ENCODE data around the gene CNOT4.
A peak's percentile ranks its signal among the peaks of the same experiment; 100 is the strongest.
"Not testable (repeated sequence)": the region's sequence is repeated elsewhere in the genome, so short reads cannot be mapped to it uniquely, and the experiment has no call there.

CNOT4 gene

DNA sequence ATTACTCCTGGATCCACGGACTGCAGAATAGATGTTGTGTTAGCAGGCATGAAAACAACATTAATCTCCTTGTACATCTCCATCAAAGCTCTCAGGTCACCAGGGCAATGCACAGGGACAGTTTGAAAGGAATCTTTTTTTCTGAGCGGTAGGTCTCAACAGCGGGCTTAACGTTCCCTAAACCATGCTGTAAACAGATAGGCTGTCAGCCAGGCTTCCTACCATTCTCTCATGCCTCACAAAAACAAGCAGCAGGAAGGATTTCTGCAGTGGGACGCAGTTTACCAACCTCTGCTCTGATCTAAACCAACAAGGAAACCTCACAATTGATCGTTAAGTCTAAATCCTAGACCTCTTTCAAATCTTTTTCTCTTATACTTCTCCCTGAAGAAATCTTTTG lies 50.8 kb downstream of the CNOT4 start:
- no peak for DNase-seq (ENCODE audit: low read depth in 4 of 4, low spot score in 1 of 4)

DNA sequence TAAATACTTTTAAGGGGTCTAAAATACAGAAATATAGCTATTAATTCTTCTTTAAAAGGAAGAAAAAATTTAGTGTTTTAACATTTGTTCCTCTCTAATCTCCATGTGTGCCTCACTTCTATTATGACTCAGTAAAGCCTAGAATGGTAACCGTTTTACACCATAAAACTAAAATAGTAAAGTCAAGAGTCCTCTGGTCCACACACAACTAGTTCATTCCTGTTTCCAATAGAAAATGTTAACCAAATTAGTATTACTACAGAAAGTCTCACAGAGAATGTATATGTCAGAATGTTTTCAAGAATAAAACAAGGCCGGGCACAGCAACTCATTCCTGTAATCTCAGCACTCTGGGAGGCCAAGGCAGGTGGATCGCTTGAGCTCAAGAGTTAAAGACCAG lies 55.8 kb downstream of the CNOT4 start:
- no peak for DNase-seq (ENCODE audit: low read depth in 4 of 4, low spot score in 1 of 4)

GRCh38 chr7:135449436-135449835 lies 60.5 kb downstream of the CNOT4 start:
- no peak for DNase-seq (ENCODE audit: low read depth in 4 of 4, low spot score in 1 of 4)

GRCh38 chr7:135448753-135449152 lies 61.1 kb downstream of the CNOT4 start:
- no peak for DNase-seq (ENCODE audit: low read depth in 4 of 4, low spot score in 1 of 4)

DNA sequence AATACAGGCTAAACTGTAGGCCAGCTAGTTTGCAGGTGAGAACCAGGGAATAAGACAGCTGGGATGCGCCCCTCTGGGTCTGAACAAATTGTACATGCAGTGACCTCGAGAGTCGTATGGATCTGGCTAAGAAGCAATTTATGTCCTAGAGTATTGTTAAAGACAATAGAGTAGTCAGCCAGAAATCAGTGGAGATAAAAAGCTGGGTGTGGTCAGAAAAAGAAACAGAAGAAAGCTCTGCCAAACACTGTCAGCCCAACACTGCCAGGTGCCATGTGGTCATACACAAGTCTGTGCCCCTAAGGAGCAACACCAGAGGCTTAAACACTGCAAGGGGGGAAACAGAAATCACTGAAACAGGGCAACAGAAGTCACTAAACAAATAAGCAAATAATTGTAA lies 62.2 kb downstream of the CNOT4 start:
- DNase-seq (ENCODE audit: low read depth in 4 of 4, low spot score in 1 of 4), result no peak

- DNase-seq (ENCODE audit: low read depth in 4 of 4, low spot score in 1 of 4), result no peak
Observed at GRCh38 chr7:135445690-135446089, 64.2 kb downstream of the CNOT4 start.

- DNase-seq (ENCODE audit: low read depth in 4 of 4, low spot score in 1 of 4), result not testable (repeated sequence)
Observed at GRCh38 chr7:135445266-135445665, 64.6 kb downstream of the CNOT4 start.

DNA sequence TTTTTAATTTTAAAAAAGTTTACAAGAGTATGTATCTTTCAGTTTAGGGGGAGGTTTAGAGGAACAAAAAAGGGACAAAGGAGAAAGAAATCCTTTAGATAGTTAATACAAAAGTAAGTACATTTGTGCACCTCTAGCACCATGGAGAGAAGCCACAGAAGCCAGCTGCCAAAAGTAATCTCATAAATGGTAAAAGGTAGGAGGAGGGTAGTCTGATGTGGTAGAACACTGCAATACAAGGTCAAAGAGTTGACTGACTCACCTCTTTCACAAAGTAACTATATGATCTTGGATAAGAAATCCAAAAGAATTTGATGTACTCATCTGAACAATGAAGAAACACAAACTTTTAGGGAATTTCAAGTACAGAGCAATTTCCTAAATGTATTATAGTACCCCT lies 68.1 kb downstream of the CNOT4 start:
- no peak for DNase-seq (ENCODE audit: low read depth in 4 of 4, low spot score in 1 of 4)

GRCh38 chr7:135434047-135434446 lies 75.9 kb downstream of the CNOT4 start:
- DNase-seq (ENCODE audit: low read depth in 4 of 4, low spot score in 1 of 4), result no peak

DNA sequence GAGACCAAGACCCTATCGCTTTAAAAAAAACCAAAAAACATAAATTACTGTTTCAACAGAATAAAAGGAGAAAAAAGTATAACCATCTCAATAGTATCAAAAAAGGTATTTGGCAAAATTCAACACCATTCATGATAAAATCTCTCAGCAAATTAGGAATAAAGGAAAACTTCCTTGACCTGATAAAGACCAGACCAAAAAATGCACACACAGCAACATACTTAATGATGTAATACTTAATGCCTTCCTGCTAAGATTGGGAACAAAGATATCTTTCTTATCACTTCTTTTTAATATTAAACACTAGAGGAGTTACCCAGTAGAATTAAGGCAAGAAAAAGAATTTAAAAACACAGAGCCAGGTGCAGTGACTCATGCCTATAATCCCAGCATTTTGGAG lies 79.3 kb downstream of the CNOT4 start:
- no peak for DNase-seq (ENCODE audit: low read depth in 4 of 4, low spot score in 1 of 4)

- no peak for DNase-seq (ENCODE audit: low read depth in 4 of 4, low spot score in 1 of 4)
Observed at GRCh38 chr7:135428879-135429278, 81.0 kb downstream of the CNOT4 start.

GRCh38 chr7:135428011-135428410 lies 81.9 kb downstream of the CNOT4 start:
- no peak for DNase-seq (ENCODE audit: low read depth in 4 of 4, low spot score in 1 of 4)

GRCh38 chr7:135427166-135427565 lies 82.7 kb downstream of the CNOT4 start:
- no peak for DNase-seq (ENCODE audit: low read depth in 4 of 4, low spot score in 1 of 4)

- DNase-seq (ENCODE audit: low read depth in 4 of 4, low spot score in 1 of 4), result no peak
Observed at GRCh38 chr7:135425036-135425435, 84.9 kb downstream of the CNOT4 start.

DNA sequence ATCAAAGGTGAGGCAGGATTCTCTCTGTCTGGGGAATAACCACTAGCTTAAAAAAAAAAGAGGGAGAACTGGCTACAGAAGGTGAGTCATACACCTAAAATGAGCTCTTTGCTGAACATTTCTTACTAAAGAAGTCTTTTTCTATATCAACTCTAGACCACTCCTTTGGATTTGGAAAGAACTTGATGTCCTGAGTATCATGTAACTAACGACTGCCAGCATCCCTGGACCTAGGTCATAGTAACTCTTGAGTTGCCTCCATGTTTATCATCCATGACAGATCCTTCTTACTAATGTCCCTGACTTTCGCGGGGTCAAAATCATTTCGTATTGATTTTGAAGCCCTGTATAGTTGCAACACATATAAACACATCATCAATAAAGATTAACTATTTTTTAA lies 89.1 kb downstream of the CNOT4 start:
- DNase-seq (ENCODE audit: low read depth in 4 of 4, low spot score in 1 of 4), result no peak

DNA sequence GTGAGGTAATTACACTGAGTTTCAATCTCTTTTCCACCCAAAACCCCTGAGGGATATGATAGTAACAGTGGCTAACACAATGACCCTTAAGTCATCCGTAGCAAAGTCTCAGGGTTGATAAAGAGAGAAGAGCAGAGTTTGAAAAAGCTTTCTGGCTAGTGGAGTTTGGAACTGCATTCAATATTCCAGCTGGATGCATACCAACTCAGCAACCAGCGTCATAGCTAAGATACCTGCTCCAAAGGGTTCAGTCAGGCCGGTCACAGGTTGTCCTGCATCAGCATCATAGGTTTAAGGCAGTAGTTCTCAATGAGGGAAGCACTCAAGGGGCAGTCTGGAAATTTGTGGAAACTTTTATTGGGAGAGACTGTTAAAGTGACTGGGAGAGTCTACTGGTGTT lies 93.5 kb downstream of the CNOT4 start:
- DNase-seq (ENCODE audit: low read depth in 4 of 4, low spot score in 1 of 4), result no peak

GRCh38 chr7:135414850-135415439 lies 95.0 kb downstream of the CNOT4 start:
- DNase-seq (ENCODE audit: low read depth in 4 of 4, low spot score in 1 of 4), result peak in 1 of 4 experiments; percentile 4

DNA sequence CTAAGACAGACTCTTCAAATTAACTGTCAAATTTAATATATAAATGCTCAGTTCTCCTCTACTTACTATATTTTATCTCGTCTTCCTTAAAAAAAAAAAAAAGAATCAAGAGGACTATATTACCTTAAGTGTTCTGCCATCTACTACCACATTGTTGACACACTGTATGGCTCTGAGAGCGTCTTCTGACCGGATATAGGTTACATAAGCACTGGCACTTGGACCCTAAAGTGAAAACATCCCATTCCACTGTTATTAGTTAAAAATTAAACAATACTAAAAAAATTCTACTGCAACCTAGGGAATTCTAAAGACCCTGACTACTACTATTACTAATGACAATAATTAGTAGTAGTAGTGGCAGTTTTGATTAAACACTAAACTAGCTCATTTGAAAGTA lies 95.7 kb downstream of the CNOT4 start:
- DNase-seq (ENCODE audit: low read depth in 4 of 4, low spot score in 1 of 4), result no peak

- DNase-seq (ENCODE audit: low read depth in 4 of 4, low spot score in 1 of 4), result no peak
Observed at GRCh38 chr7:135411098-135411497, 98.8 kb downstream of the CNOT4 start.

GRCh38 chr7:135410543-135410942 lies 99.4 kb downstream of the CNOT4 start:
- DNase-seq (ENCODE audit: low read depth in 4 of 4, low spot score in 1 of 4), result no peak

DNA sequence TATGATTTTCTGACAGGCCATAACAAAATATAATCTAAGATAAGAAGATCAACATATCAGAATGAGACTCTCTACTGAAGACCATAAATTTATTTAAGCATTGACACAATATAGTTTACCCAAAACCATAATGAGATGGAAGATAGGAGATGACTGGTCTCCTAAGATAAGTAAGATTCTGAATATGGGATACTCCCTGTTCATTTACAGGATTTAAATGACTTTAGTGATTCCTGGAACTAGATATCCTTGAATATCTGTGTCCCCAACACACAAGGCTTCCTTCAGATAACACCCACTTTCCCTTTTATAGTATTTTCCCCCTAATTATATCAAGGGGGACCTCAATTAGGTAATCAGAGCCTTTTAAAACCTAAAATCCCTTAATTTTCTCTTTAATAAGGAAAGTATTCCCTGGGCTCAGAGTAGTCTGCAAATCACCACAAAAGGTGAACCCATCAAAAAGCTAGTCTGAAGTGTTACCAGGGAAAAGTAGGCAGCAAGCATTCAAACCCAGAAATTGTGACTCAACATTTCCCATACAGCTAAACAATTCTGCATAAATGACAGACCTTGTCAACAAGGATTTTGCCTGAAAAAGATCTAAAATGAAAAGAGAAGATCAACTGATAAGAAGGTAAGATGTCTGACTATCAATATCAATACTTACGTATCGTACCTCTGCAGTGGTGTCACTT lies 99.9 kb downstream of the CNOT4 start:
- DNase-seq (ENCODE audit: low read depth in 4 of 4, low spot score in 1 of 4), result no peak

GRCh38 chr7:135407884-135408283 lies 102.0 kb downstream of the CNOT4 start:
- no peak for DNase-seq (ENCODE audit: low read depth in 4 of 4, low spot score in 1 of 4)

GRCh38 chr7:135406918-135407317 lies 103.0 kb downstream of the CNOT4 start:
- DNase-seq (ENCODE audit: low read depth in 4 of 4, low spot score in 1 of 4), result no peak
